ENCODE measurements around the gene GALNS.
"Not testable (repeated sequence)": the region's sequence is repeated elsewhere in the genome, so short reads cannot be mapped to it uniquely, and the experiment has no call there.

GALNS gene

DNA sequence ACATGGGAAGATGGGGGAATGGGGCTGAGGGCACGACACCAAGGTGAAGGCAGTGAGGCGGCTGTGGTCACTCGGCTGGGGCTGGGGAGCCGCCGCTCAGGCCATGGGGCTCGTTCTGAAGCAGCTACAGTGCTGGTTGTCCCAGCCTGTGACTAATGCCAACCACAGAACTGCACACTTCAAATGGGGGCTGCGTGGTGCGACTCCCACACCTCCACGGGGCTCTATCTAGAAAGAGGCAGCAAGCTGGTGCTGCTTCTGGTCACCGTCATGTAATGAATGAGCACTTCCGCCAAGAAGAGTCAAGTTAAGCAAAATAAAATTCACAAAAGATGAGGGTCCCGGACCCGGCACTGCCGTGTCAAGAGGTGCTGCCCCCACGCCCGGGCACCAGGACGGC lies 20.0 kb downstream of the GALNS start:
- no peak for DNase-seq (ENCODE audit: low read depth)

DNA sequence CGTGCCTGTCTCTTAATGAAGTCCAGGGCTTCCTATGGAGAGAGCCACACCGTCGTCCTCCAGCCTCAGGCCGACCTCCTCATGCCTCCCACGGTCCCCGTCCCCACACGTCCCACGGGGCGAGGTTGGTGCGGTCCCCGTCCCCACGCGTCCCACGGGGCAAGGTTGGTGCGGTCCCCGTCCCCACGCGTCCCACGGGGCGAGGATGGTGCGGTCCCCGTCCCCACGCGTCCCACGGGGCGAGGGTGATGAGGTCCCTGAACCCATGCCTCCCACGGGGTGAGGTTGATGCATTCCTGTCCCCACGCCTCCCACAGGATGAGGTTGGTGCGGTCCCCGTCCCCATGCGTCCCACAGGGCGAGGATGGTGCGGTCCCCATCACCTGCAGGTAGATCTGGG lies 20.9 kb downstream of the GALNS start:
- DNase-seq (ENCODE audit: low read depth) = no peak

DNA sequence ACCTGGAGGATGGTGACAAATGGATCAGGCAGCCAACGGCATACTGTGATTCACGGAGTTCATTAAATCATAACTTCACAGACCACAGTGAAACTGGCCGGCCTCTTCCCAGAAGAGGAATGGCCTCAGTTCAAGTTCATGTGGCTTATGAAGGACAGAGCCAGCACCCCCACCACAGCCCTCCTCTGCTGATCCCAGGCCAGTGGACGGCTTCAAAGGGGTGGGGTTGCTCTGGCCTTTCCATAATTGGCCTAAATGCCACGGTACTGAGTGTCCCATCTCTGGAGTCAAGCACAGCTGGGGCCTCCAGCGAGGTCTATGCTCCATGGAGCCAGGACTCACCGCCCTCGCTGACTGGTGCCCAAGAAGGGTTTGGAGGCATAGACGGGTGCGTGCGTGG lies 21.4 kb downstream of the GALNS start:
- no peak for DNase-seq (ENCODE audit: low read depth)

DNA sequence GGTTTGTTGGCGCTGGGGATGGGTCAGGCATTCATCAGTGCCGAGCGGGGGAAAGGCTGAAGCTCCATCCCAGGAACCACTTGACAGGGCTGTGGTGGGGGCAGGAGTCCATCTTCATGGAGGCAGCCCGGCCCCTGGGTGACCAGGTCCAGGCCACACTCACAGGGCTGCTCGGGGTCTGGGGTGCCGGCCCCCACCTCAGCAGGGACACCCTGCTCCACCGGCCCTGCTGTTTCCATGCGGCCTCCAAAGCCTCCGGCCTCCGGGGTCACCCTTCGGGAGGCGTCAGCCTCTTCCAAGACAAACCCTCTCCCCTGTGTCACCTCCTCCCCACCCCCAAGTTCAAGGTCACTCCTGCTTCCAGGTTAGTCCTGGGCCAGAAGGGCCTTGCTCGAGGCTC lies 22.1 kb downstream of the GALNS start:
- DNase-seq (ENCODE audit: low read depth) = no peak

DNA sequence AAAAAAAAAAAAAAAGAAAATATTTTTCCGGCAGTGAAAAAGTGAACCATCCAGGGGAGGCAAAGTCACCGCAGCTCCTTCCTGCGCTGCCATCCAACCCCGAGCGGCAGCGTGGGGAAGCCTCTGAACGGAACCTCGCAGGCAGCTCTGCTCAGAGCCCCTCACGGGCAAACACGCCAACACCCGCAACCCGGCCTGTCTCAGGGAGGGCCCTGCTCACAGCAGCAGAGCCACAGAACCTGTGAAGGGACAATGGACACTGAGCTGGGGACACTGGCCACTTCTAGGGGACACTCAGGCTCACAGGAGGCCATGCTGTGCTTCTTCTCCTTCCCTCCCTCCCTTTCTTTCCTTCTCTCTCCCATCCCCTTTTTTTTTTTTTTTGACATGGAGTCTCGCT lies 23.7 kb downstream of the GALNS start:
- no peak for DNase-seq (ENCODE audit: low read depth)

DNA sequence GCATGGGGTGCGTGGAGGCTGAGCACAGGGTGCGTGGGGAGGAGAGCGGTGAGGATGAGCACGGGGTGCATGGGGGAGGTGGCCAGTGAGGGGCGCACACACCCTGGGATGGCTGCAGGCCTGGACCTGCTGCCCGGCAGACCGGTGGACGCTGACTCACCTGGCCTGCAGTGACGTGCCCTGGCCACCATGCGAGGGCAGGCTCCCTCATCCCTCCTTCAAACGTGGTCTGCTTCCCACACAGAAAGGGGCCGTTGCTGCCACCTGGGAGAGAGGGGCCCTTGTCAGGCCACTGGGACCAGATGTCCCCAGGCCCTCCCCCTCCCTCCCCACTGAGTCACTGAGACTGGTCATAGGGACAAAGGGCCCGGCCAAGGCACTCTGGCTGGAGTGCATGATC lies 24.9 kb downstream of the GALNS start:
- no peak for DNase-seq (ENCODE audit: low read depth)

DNA sequence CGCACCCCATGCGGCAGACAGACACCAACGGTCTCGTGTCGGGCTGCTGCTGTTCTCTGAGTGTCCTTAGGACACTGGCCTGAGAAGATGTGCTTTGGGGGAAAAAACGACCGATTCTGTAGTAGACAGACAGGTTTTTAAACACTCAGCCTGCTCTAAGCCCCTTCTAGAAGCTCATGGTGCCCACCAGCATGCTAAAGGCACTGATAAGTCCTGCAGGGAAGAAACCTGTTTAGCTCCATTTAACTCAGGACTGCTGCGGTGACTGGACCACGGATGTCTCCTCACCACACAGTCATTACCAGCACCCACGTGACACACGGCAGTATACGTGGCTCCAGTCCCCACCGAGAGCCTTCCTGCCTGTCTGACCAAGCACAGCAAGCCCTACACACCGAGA lies 26.0 kb downstream of the GALNS start:
- DNase-seq (ENCODE audit: low read depth) = no peak

DNA sequence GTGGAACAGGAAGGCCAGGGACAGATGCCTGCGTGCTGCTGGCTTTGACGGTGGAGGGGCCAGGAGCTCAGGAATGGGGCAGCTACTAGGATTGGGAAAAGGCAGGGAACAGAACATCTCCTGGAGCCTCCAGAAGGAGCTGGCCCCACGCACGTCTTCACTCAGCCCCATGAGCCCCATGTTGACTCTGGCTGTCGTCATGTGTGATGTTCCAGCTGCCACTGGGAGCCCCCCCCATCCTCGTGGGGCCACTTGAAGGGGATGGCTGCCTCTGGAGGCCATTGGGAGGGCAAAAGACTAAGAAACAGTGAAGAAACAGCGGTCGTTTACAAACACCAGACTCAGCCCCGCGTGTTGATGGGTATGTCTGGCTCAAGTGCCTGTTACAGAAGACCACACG lies 26.5 kb downstream of the GALNS start:
- no peak for DNase-seq (ENCODE audit: low read depth)

DNA sequence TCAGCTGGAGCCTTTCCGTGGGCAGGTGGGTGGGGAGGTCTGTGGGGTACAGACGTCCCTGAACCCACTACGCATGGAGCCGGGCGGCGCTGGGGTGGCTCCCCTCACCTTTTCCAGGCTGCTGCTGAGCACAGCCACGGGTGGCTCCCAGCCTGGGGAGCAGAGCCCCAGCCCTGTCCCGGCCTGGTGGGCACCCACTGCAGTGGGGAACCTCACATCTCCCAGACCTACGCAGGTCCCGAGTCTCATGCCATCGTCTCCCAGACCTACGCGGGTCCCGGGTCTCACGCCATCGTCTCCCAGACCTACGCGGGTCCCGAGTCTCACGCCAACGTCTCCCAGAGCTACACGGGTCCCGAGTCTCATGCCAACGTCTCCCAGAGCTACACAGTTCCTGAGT lies 28.0 kb downstream of the GALNS start:
- DNase-seq (ENCODE audit: low read depth) = no peak

DNA sequence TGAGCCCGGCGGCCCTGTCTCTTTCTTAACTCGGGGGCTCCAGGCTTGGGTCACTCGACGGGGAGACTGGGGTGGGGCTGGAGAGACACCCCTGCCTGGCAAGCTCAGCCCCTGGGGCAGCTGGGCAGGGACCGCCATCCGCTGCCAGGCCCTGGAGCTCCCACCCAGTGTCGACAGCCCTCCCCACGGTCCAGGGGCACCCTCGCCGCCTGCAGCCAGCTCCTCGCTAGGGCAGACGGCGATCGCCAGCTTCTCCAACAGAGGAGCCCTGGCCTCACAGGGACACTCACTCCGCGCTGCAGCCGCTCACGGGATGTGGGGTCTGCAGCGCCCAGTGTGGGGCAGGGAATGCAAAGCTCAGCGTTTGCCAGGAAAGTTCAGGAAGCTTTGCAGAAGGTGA lies 29.0 kb downstream of the GALNS start:
- DNase-seq (ENCODE audit: low read depth) = no peak

DNA sequence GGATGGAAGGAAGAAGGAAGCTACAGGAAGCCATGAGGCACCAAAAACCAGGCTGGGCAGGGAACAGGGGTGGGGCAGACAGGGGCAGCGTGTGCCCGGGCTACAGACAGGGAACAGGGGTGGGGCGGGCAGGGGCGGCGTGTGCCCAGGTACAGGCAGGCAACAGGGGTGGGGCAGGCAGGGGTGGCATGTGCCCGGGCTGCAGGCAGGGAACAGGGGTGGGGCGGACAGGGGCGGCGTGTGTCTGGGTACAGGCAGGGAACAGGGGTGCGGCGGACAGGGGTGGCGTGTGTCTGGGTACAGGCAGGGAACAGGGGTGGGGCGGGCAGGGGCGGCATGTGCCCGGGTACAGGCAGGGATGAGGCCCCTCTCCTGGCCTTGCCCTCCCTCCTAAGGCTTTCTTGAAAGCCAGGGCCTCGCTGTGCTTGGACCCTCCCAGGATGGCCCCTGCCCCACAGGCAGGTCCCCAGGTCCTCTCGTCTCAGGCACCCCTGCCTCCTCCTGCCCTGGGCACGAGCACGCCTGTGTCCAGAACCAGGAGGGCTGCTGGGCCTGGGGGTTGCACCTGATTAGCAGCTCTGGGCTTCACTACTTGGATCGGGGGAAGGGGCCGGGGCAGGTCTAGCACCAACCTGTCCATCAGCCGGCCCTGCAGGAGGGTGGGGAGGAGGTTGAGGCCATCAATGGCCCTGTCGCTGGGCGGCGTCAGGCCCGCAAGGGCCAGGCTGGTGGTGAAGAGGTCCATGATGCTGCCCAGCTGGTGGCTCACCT lies 30.5 kb downstream of the GALNS start:
- DNase-seq (ENCODE audit: low read depth) = no peak

DNA sequence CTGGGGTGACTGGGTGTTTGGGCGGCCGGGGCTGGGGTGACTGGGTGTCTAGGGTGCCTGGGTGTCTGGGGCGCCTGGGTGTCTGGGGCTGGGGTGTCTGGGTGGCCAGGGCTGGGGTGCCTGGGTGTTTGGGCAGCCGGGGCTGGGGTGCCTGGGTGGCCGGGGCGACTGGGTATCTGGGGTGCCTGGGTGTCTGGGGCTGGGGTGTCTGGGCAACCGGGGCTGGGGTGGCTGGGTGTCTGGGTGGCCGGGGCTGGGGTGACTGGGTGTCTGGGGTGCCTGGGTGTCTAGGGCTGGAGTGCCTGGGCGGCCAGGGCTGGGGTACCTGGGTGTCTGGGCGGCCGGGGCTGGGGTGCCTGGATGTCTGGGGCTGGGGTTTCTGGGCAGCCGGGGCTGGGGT lies 31.6 kb downstream of the GALNS start:
- no peak for DNase-seq (ENCODE audit: low read depth)

DNA sequence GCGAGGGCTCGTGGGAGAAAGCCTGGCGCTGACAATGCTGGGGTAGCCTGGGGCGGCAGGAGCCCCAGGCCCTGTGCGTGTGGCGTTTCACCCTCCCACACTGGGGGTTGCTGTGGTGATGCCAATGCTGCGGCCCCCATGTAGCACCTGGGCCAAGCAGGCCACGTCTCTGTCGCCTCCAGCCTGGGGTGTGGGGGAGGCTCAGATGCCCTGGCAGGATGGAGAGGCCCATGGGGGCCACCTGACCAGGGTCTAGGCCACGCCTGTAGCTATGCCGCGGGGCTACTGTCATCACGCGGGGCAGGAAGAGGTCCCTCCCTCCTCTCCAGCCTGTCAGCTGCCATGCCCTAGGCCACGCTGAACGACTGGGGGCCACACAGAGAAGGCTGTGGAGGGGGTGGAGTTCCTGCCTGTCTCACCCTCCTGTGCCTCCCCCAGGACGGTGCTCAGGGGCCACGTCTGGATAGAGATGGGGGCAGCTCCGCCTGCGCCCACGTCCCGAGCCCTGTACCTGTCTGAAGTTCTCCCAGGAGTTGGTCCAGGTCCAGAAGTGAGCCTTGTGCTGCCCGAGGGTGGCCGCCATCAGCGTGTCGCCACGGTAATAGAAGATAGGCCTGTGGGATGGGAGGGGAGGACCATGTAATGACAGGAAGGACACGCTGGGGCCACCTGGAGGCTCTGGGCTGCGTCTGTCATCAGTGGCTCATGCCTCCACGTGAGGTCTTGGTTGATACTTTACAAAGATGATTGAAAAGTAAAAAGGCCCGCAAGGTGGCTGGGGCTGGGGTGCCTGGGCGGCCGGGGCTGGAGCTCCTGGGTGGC lies 32.3 kb downstream of the GALNS start:
- no peak for DNase-seq (ENCODE audit: low read depth)

DNA sequence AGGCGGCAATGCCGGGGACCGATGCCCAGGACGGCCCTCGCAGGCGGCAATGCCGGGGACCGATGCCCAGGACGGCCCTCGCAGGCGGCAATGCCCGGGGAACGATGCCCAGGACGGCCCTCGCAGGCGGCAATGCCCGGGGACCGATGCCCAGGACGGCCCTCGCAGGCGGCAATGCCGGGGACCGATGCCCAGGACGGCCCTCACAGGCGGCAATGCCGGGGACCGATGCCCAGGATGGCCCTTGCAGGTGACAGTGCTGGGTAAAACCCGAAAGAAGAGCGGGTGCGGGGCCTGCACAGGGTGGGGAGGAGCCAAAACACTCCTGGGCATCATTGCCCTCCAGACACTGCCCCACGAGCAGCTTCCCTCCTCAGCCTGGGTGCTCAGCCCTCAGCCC lies 33.1 kb downstream of the GALNS start:
- not testable (repeated sequence) for DNase-seq (ENCODE audit: low read depth)

DNA sequence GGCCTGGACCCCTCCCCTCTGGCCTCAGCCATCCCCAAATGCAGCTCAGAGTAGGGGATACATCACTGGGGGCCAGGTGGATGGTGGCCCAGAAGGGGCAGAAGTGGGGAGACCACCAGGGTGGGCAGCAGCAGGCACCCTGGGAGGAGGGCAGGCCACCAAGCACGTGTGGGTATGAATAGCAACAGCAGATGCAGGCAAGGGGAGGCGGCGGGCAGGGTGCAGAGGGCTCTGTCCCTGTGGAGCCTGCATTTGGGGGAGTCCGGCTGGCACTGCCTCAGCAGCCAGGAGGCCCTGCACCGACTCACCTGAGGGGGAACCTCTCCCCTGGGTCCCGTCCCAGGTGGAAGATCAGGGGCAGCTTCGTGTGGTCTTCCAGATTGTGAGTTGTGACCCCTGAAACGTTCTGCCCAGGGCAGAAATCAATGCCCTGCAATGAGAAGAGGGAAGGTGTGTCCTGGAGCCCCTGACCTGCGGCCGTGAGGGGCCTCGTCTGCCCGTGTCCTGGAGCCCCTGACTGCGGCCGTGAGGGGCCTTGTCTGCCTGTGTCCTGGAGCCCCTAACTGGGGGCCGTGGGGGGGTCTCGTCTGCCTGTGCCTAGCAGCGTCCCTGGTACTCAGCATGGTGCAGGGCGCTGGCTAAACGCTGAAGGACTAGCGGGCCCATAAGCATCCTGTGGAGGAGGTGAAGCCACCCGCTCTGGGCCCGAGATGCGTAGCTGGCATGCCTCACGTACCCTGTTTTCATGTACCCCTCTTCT lies 34.3 kb downstream of the GALNS start:
- no peak for DNase-seq (ENCODE audit: low read depth)

DNA sequence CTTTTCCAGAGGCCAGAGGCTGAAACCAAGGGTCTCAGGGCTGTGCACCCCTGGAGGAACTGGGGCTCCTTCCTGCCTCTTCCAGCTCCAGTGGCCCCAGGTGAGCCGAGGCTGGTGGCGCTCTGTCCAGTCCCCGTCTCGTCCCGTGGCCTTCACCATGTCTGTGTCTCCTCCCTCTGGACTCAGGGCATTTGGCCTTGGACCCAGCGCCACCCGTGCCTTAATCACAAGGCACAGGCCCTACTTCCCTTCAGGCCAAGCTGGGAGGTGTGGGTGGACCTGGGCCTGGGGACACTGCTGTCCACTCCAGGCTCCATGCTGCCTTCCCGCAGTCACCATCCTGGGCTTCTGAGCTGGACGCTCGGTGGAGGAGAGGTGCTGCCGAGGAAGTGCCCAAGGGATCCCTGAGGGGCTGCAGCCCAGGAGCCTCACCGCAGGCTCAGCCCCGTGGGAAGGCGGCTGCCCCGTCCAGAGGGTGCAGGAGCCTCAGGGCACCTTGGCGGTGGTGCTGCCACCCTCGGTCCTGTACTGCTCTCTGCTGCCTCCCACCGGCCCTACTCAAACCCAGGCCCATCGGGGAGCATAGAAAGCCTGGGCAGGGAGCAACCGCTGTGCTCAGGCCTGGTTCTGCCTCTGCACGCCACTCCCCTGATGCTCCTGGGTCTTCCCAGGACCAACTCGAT lies 35.4 kb downstream of the GALNS start:
- DNase-seq (ENCODE audit: low read depth) = no peak

DNA sequence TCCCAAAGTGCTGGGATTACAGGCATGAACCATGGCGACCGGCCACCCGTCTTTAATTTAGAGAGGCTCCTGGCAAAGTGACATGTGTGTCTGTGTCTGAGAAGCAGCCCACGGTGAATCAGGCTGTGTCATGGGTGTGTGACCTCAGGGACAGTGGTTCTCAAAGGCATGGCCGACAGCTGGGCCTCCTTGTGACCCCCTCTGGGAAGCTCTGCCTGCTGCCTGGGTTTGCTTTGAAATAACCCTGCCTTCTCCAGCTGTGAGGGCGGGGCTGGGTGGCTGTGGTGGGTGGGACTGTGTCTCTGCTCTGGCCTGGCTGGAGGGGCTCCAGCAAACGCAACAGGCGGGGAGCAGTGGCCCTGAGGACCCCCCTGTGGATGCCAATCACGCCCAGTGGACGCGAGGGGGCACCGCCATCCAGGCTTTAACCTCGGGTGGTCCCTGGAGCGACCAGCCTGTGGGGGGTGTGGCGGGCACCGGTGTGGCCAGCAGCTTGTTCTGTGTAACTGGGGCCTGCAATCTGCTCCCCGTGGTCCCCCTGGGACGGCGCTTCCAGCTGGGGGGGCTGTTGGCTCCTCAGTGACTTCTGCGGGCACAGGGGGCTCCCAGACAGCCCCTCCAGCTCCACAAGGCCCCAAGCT lies 36.2 kb downstream of the GALNS start:
- DNase-seq (ENCODE audit: low read depth) = no peak

DNA sequence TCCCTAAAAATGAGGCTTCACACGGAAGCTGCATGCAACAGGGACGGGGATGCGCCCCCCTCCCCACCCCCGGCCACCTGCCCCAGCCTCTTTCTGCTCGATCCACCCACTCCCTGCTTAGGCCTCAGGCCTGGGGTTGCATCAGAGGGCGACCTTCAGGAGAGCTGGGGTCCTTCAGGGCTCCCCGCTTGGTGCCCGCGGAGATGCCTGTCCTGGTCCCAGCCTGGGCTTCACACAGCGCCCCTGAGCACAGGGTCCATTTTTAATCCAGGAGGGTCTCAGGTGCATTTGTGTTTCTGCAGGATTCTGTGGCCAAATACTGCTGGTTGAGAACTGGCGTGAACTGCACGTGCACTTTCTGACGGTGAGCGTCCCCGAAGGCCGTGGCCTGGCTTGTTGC lies 37.6 kb downstream of the GALNS start:
- no peak for DNase-seq (ENCODE audit: low read depth)

DNA sequence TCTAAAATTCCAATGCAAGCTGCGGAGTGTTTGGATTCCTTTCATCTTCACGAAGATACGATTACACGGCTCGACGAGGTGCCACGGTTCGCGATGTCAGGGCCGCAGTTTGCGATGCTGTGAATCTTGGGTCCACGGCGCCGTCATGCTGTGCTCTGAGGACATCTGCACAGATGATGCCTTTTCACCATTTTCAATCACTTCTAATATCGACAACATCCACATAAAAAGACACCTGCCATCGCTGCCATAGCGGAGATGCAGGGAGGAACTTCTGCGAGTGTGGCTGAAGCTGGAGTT lies 38.2 kb downstream of the GALNS start:
- no peak for DNase-seq (ENCODE audit: low read depth)

DNA sequence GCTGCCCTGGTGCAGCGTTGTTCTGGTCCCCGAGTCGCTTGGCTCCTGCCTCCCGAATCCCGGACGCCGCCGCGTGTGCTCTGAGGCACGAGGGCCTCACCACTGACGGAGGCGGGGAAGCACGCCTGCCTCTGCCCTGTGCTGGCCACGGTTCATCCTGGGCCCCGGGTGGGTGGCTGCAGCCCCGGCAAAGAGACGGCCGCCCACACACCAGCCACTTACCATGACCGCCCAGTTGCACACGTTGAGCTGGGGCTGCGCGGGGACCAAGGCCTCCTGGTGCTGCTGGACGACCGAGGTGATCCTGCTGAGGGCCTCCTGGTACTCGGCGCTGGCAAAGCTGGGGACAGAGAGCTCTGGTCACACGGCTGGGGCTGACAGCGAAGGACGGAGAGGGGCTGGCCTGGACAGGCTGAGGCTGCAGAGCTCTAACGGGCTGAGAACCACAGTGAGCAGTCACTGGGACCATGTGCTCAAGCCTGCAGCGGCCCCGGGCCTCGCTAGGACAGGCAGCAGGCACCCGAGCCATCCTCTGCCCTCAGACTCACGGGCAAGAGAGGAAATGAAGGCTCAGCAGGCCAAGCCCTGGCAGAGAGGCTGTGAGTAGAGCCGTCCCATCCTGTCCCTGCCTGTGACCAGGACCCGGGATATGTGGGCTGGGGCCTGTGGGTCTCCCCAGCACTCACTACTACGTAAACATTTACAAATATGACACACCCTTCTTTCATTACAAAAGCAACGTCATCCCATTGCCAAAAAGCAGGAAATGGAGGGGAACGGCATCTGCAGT lies 38.8 kb downstream of the GALNS start:
- DNase-seq (ENCODE audit: low read depth) = no peak
